A673 (cell line): Measurements from ENCODE around the gene CLDN12.

ENCODE experiments used
- CTCF ChIP-seq: fragments of 300-800, 200-600 bp; sonication (generic); conservative IDR thresholded peaks from 2 replicates; pipeline ENCODE4 v1.5.1; 2017; ENCODE audit warnings: low read depth, mild to moderate bottlenecking, antibody characterized with exemption, low read length, moderate library complexity, mixed read lengths
- EZH2 ChIP-seq: fragments of 200-600 bp; sonication (generic); IDR thresholded peaks from 2 replicates; pipeline ENCODE4 v1.6.1; 2017; ENCODE audit warnings: borderline replicate concordance, low read depth, mild to moderate bottlenecking, mixed read lengths, antibody characterized with exemption, low read length; ENCODE audit not compliant: poor library complexity, severe bottlenecking

GRCh38 chr7:90390926-90391325 lies 12.3 kb upstream of the CLDN12 start:
- no peak for TF ChIP-seq CTCF
- TF ChIP-seq EZH2, result no peak
